ENCODE results near the gene MRAS. TPM values are rescaled to one million over a fixed set of nuclear protein-coding genes. Genes with fewer than 3 reads are reported as not detected.

Gene MRAS
- total and polyA plus RNA-seq, 2 of the 8 experiments (the other 6 are each of a cell fraction or from before 2014, with no cell fraction given), result 10.6 to 16.2 TPM

DNA sequence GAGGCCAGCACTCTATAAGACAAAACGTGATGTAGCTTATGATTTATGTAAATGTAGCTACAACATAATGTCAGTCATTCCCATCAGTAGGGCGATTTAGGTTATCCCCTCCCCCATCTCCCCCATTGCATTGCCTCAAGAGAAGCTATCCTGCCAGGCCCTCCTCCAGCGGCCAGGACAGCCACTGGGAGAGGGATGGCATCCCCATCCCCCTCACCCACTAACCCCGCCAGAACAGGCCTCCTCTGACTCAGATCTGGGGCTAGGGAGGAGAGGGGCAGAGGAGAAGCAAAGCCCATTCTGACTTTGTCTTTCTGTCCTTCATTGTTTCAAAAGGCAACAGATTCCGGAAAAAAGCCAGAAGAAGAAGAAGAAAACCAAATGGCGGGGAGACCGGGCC lies 53.5 kb downstream of the MRAS start:
- H4K91ac ChIP-seq (replicated peaks; ENCODE audit: insufficient read length, low read length), result no peak overlapping the region
- H3K27me3 ChIP-seq (replicated peaks in 1 of 4; ENCODE audit: control insufficient read depth in 3 of 4, extremely low read depth in 1 of 4, insufficient read depth in 3 of 4, low read length in 3 of 4), result no peaks in the 10 kb centered on the region
- no peak overlapping the region; the same call in 1 of the 2 replicates for H4K8ac ChIP-seq (ENCODE audit: extremely low read depth, insufficient read depth, low read length)
- ChIA-PET CTCF (ENCODE audit: partially characterized antibody) (interaction anchor here (0.9 to 6.6 kb wide), 4 partner anchors 11 to 60 kb away, joined by 3 to 25 read pairs (median 8); no protein-coding TSS in a partner anchor), POLR2A (ENCODE audit: partially characterized antibody) (no interaction called here)
- H3K14ac ChIP-seq (ENCODE audit: insufficient read length), result no peak overlapping the region
- H3K4me3 ChIP-seq (ENCODE audit: extremely low read depth in 1 of 4, insufficient read depth in 2 of 4, low read depth in 3 of 4, low read length in 4 of 4), result no peak overlapping the region
- H3K56ac ChIP-seq (replicated peaks; ENCODE audit: insufficient read length, low read depth, low read length), result no peak overlapping the region
- H2BK12ac ChIP-seq (ENCODE audit: low read depth, low read length), result no peak overlapping the region
- 0 out of 4 replicates have a peak, but pooled peaks cover 0 to 4% of the 10 kb centered on the region in 2 experiments for H3K9me3 ChIP-seq (ENCODE audit: insufficient read depth in 2 of 2, low read depth in 1 of 2, low read length in 1 of 2)
- H2BK15ac ChIP-seq (ENCODE audit: low read length), result no peak overlapping the region
- no peaks in the 10 kb centered on the region for H4K20me1 ChIP-seq (replicated peaks in 1 of 2; ENCODE audit: control insufficient read depth in 1 of 2, insufficient read depth in 2 of 2, low read length in 2 of 2)
- peaks cover 0 to 8% (median 4%) of the 10 kb centered on the region in 4 experiments; a peak in 1 of 8 replicates for H3K36me3 ChIP-seq (ENCODE audit: control insufficient read depth in 2 of 4, insufficient read depth in 4 of 4, low read length in 3 of 4)
- TF ChIP-seq GABPA (IDR thresholded peaks at IDR 0.05; ENCODE audit: borderline replicate concordance, insufficient read depth, low read length), result no peak
- TF ChIP-seq TCF12 (IDR thresholded peaks at IDR 0.05; ENCODE audit: low read depth, low read length), result no peak
- peak; percentile 35; the same call in 1 of the 2 replicates for TF ChIP-seq KDM1A (IDR thresholded peaks at IDR 0.05; ENCODE audit: borderline replicate concordance, low read length)
- H3K79me1 ChIP-seq (ENCODE audit: low read depth, low read length), result no peaks in the 10 kb centered on the region
- no peak overlapping the region for H3K9ac ChIP-seq (replicated peaks in 1 of 4; ENCODE audit: extremely low read depth in 1 of 4, low read depth in 3 of 4, low read length in 3 of 4)
- WGBS, 2 experiments (ENCODE audit: extremely low coverage in 1 of 2, insufficient coverage in 1 of 2, insufficient read length in 1 of 2, insufficient replicate concordance in 2 of 2, low coverage in 1 of 2, low lambda C conversion rate in 2 of 2, missing lambda C conversion rate in 1 of 2), result 82% methylated on average over 7 of the region's 7 CpGs; no CpG with 5 or more reads in 1 of the 2 experiments
- no peaks in the 10 kb centered on the region for H3K23me2 ChIP-seq (ENCODE audit: low read depth, low read length)
- H2BK5ac ChIP-seq (ENCODE audit: low read depth, low read length), result no peak overlapping the region; the same call in 1 of the 2 replicates
- no peak overlapping the region for H3K23ac ChIP-seq (ENCODE audit: insufficient read length)
- H3K27ac ChIP-seq (ENCODE audit: low read depth, low read length), result no peak overlapping the region
- DNase-seq (ENCODE audit: low read depth in 1 of 2, low spot score in 2 of 2) (no peak), FAIRE-seq (no peak)
- H2AFZ ChIP-seq (ENCODE audit: low read length), result no peak overlapping the region
- H3K79me2 ChIP-seq (ENCODE audit: control insufficient read depth in 1 of 2, insufficient read depth in 2 of 2, low read length in 2 of 2), result no peaks in the 10 kb centered on the region
- no peak overlapping the region for H2BK120ac ChIP-seq (replicated peaks; ENCODE audit: low read depth, low read length)
- H4K5ac ChIP-seq (ENCODE audit: insufficient read length, low read depth, low read length), result no peak overlapping the region
- peaks cover 2 to 10% (median 6%) of the 10 kb centered on the region in 4 experiments; a peak in 6 of 7 replicates for H3K4me1 ChIP-seq (replicated peaks in 1 of 4; ENCODE audit: control insufficient read depth in 3 of 4, insufficient read depth in 4 of 4, low read length in 3 of 4)
- no peak overlapping the region for H3K4ac ChIP-seq (replicated peaks; ENCODE audit: insufficient read length, low read depth, low read length)
- no peak overlapping the region for H2BK20ac ChIP-seq (ENCODE audit: low read length)
- H3K4me2 ChIP-seq (ENCODE audit: insufficient read depth in 1 of 2, low read depth in 2 of 2, low read length in 2 of 2), result no peak overlapping the region
- H2AK5ac ChIP-seq (ENCODE audit: low read depth, low read length), result no peak overlapping the region
- no peak overlapping the region for H3K18ac ChIP-seq (ENCODE audit: extremely low read depth, low read length)
